Neural cell (in vitro differentiated cells): Measurements from ENCODE around the gene SLC17A5. TPM values are rescaled to one million over a fixed set of nuclear protein-coding genes. Genes with fewer than 3 reads are reported as not detected.
"Not testable (repeated sequence)": the region's sequence is repeated elsewhere in the genome, so short reads cannot be mapped to it uniquely, and the experiment has no call there.

ENCODE experiments used
- H2AFZ ChIP-seq: fragments of 200-600, 300-800 bp; sonication (generic), shearing (Covaris generic); 2 replicates; pipeline ENCODE4 v1.6.0; 2014; ENCODE audit warnings: low read depth, mild to moderate bottlenecking, antibody characterized with exemption, low read length, moderate library complexity
- H3F3A ChIP-seq: fragments of 200-600 bp; shearing (Covaris generic); 2 replicates; pipeline ENCODE4 v1.6.1; 2016; ENCODE audit warnings: mild to moderate bottlenecking, moderate library complexity, mixed read lengths, antibody characterized with exemption, low read length; ENCODE audit not compliant: insufficient read depth, poor library complexity, severe bottlenecking
- H3K27ac ChIP-seq: fragments of 200-600, 300-800 bp; sonication (generic), shearing (Covaris generic); 2 replicates; pipeline ENCODE4 v1.5.1; 2014; ENCODE audit warnings: mild to moderate bottlenecking, low read length, moderate library complexity
- H3K27me3 ChIP-seq: fragments of 300-800, 200-600 bp; sonication (generic), shearing (Covaris generic); 2 replicates; pipeline ENCODE4 v1.6.0; 2014; ENCODE audit warnings: mild to moderate bottlenecking, low read depth, low read length, moderate library complexity; ENCODE audit not compliant: insufficient read depth
- H3K36me3 ChIP-seq: fragments of 300-800, 200-600 bp; sonication (generic), shearing (Covaris generic); 2 replicates; pipeline ENCODE4 v1.5.1; 2014; ENCODE audit warnings: mild to moderate bottlenecking, antibody characterized with exemption, low read length, moderate library complexity; ENCODE audit not compliant: insufficient read depth
- H3K4me2 ChIP-seq: fragments of 300-800, 200-600 bp; sonication (generic), shearing (Covaris generic); 2 replicates; pipeline ENCODE4 v1.6.0; 2014; ENCODE audit warnings: mild to moderate bottlenecking, low read length
- H3K4me3 ChIP-seq: fragments of 300-800, 200-600 bp; sonication (generic), shearing (Covaris generic); 2 replicates; pipeline ENCODE4 v1.5.1; 2014; ENCODE audit warnings: mild to moderate bottlenecking, low read length, moderate library complexity
- H3K79me2 ChIP-seq: fragments of 200-600 bp; shearing (Covaris generic); replicated peaks from 2 replicates; pipeline ENCODE4 v1.6.0; 2014; ENCODE audit warnings: mild to moderate bottlenecking, low read length, moderate library complexity; ENCODE audit not compliant: insufficient read depth
- H3K9ac ChIP-seq: fragments of 300-800, 200-600 bp; sonication (generic), shearing (Covaris generic); 2 replicates; pipeline ENCODE4 v1.6.1; 2016; ENCODE audit warnings: mild to moderate bottlenecking, low read length, mixed read lengths
- H3K9me2 ChIP-seq: fragments of 200-600 bp; shearing (Covaris generic); 2 replicates; pipeline ENCODE4 v1.6.1; 2016; ENCODE audit warnings: mild to moderate bottlenecking, low read length, mixed read lengths; ENCODE audit not compliant: insufficient read depth
- H3K9me3 ChIP-seq: fragments of 200-600, 300-800 bp; sonication (generic), shearing (Covaris generic); 2 replicates; pipeline ENCODE4 v1.6.1; 2016; ENCODE audit warnings: mild to moderate bottlenecking, mixed run types, low read length, moderate library complexity, mixed read lengths
- H4K20me1 ChIP-seq: fragments of 200-600 bp; shearing (Covaris generic); 2 replicates; pipeline ENCODE4 v1.6.1; 2016; ENCODE audit warnings: mild to moderate bottlenecking, mixed run types; ENCODE audit not compliant: insufficient read depth
- CTCF ChIP-seq: fragments of 450-650 bp; IDR thresholded peaks from 2 replicates; pipeline ENCODE4 v1.5.1; 2014; ENCODE audit warnings: antibody characterized with exemption, mild to moderate bottlenecking, moderate library complexity; ENCODE audit not compliant: poor library complexity, severe bottlenecking
- EP300 ChIP-seq: fragments of 450-650 bp; conservative IDR thresholded peaks from 2 replicates; pipeline ENCODE4 v1.6.1; 2014; ENCODE audit warnings: antibody characterized with exemption, mild to moderate bottlenecking, moderate library complexity; ENCODE audit not compliant: poor library complexity, severe bottlenecking
- EZH2 ChIP-seq: fragments of 200-600, 300-800 bp; shearing (Covaris generic), sonication (generic); IDR thresholded peaks from 2 replicates; pipeline ENCODE4 v1.6.1; 2014; ENCODE audit warnings: antibody characterized with exemption, low read length, borderline replicate concordance, mild to moderate bottlenecking; ENCODE audit not compliant: insufficient read depth, poor library complexity, severe bottlenecking
- MXI1 ChIP-seq: fragments of 450-650 bp; conservative IDR thresholded peaks from 2 replicates; pipeline ENCODE4 v1.6.1; 2014; ENCODE audit warnings: antibody characterized with exemption, mild to moderate bottlenecking; ENCODE audit not compliant: poor library complexity, severe bottlenecking
- POLR2AphosphoS5 ChIP-seq: IDR thresholded peaks from 2 replicates; pipeline ENCODE4 v1.6.1; 2012
- RAD21 ChIP-seq: fragments of 450-650 bp; conservative IDR thresholded peaks from 2 replicates; pipeline ENCODE4 v1.6.1; 2014; ENCODE audit warnings: antibody characterized with exemption, mild to moderate bottlenecking, moderate library complexity
- SMC3 ChIP-seq: fragments of 450-650 bp; conservative IDR thresholded peaks from 2 replicates; pipeline ENCODE4 v1.6.1; 2014; ENCODE audit warnings: antibody characterized with exemption, mild to moderate bottlenecking, moderate library complexity; ENCODE audit not compliant: poor library complexity
- TAF1 ChIP-seq: IDR thresholded peaks from 2 replicates; pipeline ENCODE4 v1.6.1; 2012; ENCODE audit warnings: low read depth
- polyA plus RNA-seq: library from polyadenylated mRNA; depleted of rRNA; stranded (reverse); fragments of >200 nt; gene quantifications from 2 replicates; pipeline ENCODE4 v1.2.3, GENCODE V29; 2014
- TF ChIP-seq, protein P1 (sequence below): IDR thresholded peaks from 2 replicates; pipeline ENCODE4 v1.6.1; 2012; ENCODE audit warnings: borderline replicate concordance

Gene SLC17A5
- polyA plus RNA-seq, 1 donor from 2014 or later: 12.3 TPM

GRCh38 chr6:73690056-73690455 lies 36.3 kb upstream of the SLC17A5 start:
- no peaks in the 10 kb centered on the region for H4K20me1 ChIP-seq
- no peak overlapping the region for H3K4me2 ChIP-seq
- no peaks in the 10 kb centered on the region for H3F3A ChIP-seq
- H2AFZ ChIP-seq: no peak overlapping the region
- no peak overlapping the region for H3K27ac ChIP-seq
- no peak for TF ChIP-seq CTCF
- TF ChIP-seq EZH2: no peak
- no peak for TF ChIP-seq TAF1
- peaks cover 5% of the 10 kb centered on the region for H3K27me3 ChIP-seq
- no peaks in the 10 kb centered on the region for H3K9me3 ChIP-seq
- no peaks in the 10 kb centered on the region for H3K79me2 ChIP-seq
- H3K36me3 ChIP-seq: no peaks in the 10 kb centered on the region
- no peaks in the 10 kb centered on the region for H3K9me2 ChIP-seq
- H3K4me3 ChIP-seq: no peak overlapping the region
- no peak overlapping the region for H3K9ac ChIP-seq

DNA sequence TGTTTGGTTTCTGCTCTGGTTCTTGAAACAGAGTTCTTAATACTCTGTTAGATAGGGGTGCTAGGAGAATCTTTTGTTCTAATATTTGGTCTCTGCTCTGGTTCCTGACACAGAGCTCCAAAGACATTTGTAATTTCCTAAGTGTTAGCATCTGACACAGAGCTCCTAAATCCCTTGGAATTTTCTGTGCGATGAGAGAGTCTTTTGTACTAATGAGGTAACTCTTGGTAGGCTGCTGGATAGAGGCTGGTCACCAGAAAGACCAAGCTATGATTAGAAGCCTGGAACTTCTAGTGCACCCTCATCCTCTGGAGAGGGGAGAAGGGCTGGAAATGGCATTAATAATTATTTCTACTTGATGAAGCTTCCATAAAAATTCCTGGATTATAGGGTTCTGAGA lies 34.6 kb upstream of the SLC17A5 start:
- Histone ChIP-seq H3K4me2 (no peak overlapping the region), H3K27ac (no peak overlapping the region), H3K79me2 (no peaks in the 10 kb centered on the region), H3K9ac (no peak overlapping the region), H3K4me3 (no peak overlapping the region), H3K9me2 (no peaks in the 10 kb centered on the region), H3K27me3 (no peaks in the 10 kb centered on the region), H2AFZ (no peak overlapping the region), H3K9me3 (no peaks in the 10 kb centered on the region), H4K20me1 (no peaks in the 10 kb centered on the region), H3F3A (no peaks in the 10 kb centered on the region), H3K36me3 (no peaks in the 10 kb centered on the region)
- TF ChIP-seq SMC3: no peak
- TF ChIP-seq EP300: no peak
- TF ChIP-seq MXI1: no peak
- TF ChIP-seq CTCF: no peak
- TF ChIP-seq EZH2: no peak
- TF ChIP-seq, protein P1, sequence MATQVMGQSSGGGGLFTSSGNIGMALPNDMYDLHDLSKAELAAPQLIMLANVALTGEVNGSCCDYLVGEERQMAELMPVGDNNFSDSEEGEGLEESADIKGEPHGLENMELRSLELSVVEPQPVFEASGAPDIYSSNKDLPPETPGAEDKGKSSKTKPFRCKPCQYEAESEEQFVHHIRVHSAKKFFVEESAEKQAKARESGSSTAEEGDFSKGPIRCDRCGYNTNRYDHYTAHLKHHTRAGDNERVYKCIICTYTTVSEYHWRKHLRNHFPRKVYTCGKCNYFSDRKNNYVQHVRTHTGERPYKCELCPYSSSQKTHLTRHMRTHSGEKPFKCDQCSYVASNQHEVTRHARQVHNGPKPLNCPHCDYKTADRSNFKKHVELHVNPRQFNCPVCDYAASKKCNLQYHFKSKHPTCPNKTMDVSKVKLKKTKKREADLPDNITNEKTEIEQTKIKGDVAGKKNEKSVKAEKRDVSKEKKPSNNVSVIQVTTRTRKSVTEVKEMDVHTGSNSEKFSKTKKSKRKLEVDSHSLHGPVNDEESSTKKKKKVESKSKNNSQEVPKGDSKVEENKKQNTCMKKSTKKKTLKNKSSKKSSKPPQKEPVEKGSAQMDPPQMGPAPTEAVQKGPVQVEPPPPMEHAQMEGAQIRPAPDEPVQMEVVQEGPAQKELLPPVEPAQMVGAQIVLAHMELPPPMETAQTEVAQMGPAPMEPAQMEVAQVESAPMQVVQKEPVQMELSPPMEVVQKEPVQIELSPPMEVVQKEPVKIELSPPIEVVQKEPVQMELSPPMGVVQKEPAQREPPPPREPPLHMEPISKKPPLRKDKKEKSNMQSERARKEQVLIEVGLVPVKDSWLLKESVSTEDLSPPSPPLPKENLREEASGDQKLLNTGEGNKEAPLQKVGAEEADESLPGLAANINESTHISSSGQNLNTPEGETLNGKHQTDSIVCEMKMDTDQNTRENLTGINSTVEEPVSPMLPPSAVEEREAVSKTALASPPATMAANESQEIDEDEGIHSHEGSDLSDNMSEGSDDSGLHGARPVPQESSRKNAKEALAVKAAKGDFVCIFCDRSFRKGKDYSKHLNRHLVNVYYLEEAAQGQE: no peak
- no peak for TF ChIP-seq POLR2AphosphoS5
- TF ChIP-seq RAD21: no peak
- no peak for TF ChIP-seq TAF1

DNA sequence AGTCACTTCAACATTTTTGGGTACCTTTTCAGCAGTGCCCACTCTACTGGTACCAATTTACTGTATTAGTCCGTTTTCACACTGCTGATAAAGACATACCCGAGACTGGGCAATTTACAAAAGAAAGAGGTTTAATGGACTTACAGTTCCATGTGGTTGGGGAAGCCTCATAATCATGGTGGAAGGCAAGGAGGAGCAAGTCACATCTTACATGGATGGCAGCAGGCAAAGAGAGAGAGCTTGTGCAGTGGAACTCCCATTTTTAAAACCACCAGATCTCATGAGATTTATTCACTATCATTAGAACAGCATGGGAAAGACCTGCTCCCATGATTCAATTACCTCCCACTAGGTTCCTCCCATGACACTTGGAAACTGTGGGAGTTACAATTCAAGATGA lies 29.8 kb upstream of the SLC17A5 start:
- H4K20me1 ChIP-seq, H3F3A ChIP-seq, H3K36me3 ChIP-seq, H3K9me3 ChIP-seq, H3K27me3 ChIP-seq, H3K9ac ChIP-seq, H3K27ac ChIP-seq, H3K9me2 ChIP-seq, H3K79me2 ChIP-seq, H2AFZ ChIP-seq, H3K4me3 ChIP-seq, H3K4me2 ChIP-seq: not testable (repeated sequence)
